Stimulated activated CD4-positive, alpha-beta T cell treated with anti-CD3 and anti-CD28 coated beads, Interleukin-2, amount 100 ng/mL, for 4 hours (primary cell): ENCODE measurements around the gene SPATA31D4.
"Not testable (repeated sequence)": the region's sequence is repeated elsewhere in the genome, so short reads cannot be mapped to it uniquely, and the experiment has no call there.

Source experiments
- DNase-seq: peaks from one replicate; pipeline ENCODE4 v3.0.0-alpha.2; 2020; ENCODE audit warnings: low read depth

Gene SPATA31D4

GRCh38 chr9:81928305-81928704 lies at the start of gene SPATA31D4:
SPATA31D4 (plus strand) TSS chr9:81928428; CDS start chr9:81928514, 86 bp downstream.
- not testable (repeated sequence) for DNase-seq

GRCh38 chr9:81878530-81878929 lies 49.7 kb upstream of the SPATA31D4 start:
- no peak for DNase-seq

- DNase-seq = no peak
Measured at GRCh38 chr9:81879501-81879916, 48.7 kb upstream of the SPATA31D4 start.

- DNase-seq = no peak
Measured at GRCh38 chr9:81885602-81886001, 42.6 kb upstream of the SPATA31D4 start.

GRCh38 chr9:81886665-81887064 lies 41.6 kb upstream of the SPATA31D4 start:
- no peak for DNase-seq

- DNase-seq = no peak
Measured at GRCh38 chr9:81890104-81890503, 38.1 kb upstream of the SPATA31D4 start.

GRCh38 chr9:81892440-81892839 lies 35.8 kb upstream of the SPATA31D4 start:
- DNase-seq = no peak

- DNase-seq = no peak
Measured at GRCh38 chr9:81893929-81894328, 34.3 kb upstream of the SPATA31D4 start.

GRCh38 chr9:81894891-81895290 lies 33.3 kb upstream of the SPATA31D4 start:
- DNase-seq = no peak

GRCh38 chr9:81896070-81896469 lies 32.2 kb upstream of the SPATA31D4 start:
- no peak for DNase-seq

- DNase-seq = no peak
Measured at GRCh38 chr9:81898851-81899250, 29.4 kb upstream of the SPATA31D4 start.

GRCh38 chr9:81902196-81902595 lies 26.0 kb upstream of the SPATA31D4 start:
- no peak for DNase-seq

- DNase-seq = no peak
Measured at GRCh38 chr9:81902626-81903025, 25.6 kb upstream of the SPATA31D4 start.

GRCh38 chr9:81906671-81907070 lies 21.6 kb upstream of the SPATA31D4 start:
- no peak for DNase-seq

GRCh38 chr9:81912135-81912534 lies 16.1 kb upstream of the SPATA31D4 start:
- DNase-seq = no peak

GRCh38 chr9:81915801-81916505 lies 12.3 kb upstream of the SPATA31D4 start:
- no peak for DNase-seq

GRCh38 chr9:81918507-81918906 lies 9.7 kb upstream of the SPATA31D4 start:
- DNase-seq = not testable (repeated sequence)

GRCh38 chr9:81930147-81930546 lies 1.9 kb downstream of the SPATA31D4 start:
- DNase-seq = not testable (repeated sequence)

GRCh38 chr9:81933547-81933946 lies 5.3 kb downstream of the SPATA31D4 start:
- DNase-seq = not testable (repeated sequence)

- not testable (repeated sequence) for DNase-seq
Measured at GRCh38 chr9:81943393-81943792, 15.2 kb downstream of the SPATA31D4 start, which contains the start of gene SPATA31D3. SPATA31D3 (plus strand) TSS chr9:81943500; CDS start chr9:81943586, 86 bp downstream.

GRCh38 chr9:81948650-81949049 lies 20.4 kb downstream of the SPATA31D4 start:
- not testable (repeated sequence) for DNase-seq

GRCh38 chr9:81953096-81953495 lies 24.9 kb downstream of the SPATA31D4 start:
- DNase-seq = no peak

- no peak for DNase-seq
Measured at GRCh38 chr9:81955625-81956024, 27.4 kb downstream of the SPATA31D4 start.
